ENCODE data around the gene TRIM44.

TRIM44 gene

GRCh38 chr11:35626501-35626900 lies 36.1 kb upstream of the TRIM44 start:
- H3K4me3 ChIP-seq (ENCODE audit: low read depth, low read length) = no peak overlapping the region
- no peaks in the 10 kb centered on the region for H3K36me3 ChIP-seq (replicated peaks)
- no peak for DNase-seq
- no peaks in the 10 kb centered on the region for H3K27me3 ChIP-seq (replicated peaks)
- H3K27ac ChIP-seq = no peak overlapping the region
- in situ Hi-C loops (cut with HindIII; ENCODE audit: low pct_ligation_motif_present, low sequenced_read_pairs) = no loop called here
- TF ChIP-seq CTCF (IDR thresholded peaks at IDR 0.05; ENCODE audit: low read depth, low read length, missing control alignments) = no peak

GRCh38 chr11:35629511-35629910 lies 33.1 kb upstream of the TRIM44 start:
- in situ Hi-C loops (cut with HindIII; ENCODE audit: low pct_ligation_motif_present, low sequenced_read_pairs) = no loop called here
- peak overlapping the region; percentile 36 for H3K27ac ChIP-seq
- H3K27me3 ChIP-seq (replicated peaks) = no peaks in the 10 kb centered on the region

GRCh38 chr11:35629914-35630313 lies 32.7 kb upstream of the TRIM44 start:
- H3K36me3 ChIP-seq (replicated peaks) = no peaks in the 10 kb centered on the region
- H3K4me3 ChIP-seq (ENCODE audit: low read depth, low read length) = no peak overlapping the region
- H3K27ac ChIP-seq = peak overlapping the region; percentile 68
- peak; percentile 99 for DNase-seq
- no peaks in the 10 kb centered on the region for H3K27me3 ChIP-seq (replicated peaks)
- no peak for TF ChIP-seq CTCF (IDR thresholded peaks at IDR 0.05; ENCODE audit: low read depth, low read length, missing control alignments)
- in situ Hi-C loops (cut with HindIII; ENCODE audit: low pct_ligation_motif_present, low sequenced_read_pairs) = no loop called here

More at GRCh38 chr11:35629511-35629910, 33.1 kb upstream of the TRIM44 start:
- DNase-seq = no peak
- Histone ChIP-seq H3K36me3 (replicated peaks) (no peaks in the 10 kb centered on the region), H3K4me3 (ENCODE audit: low read depth, low read length) (no peak overlapping the region)
- TF ChIP-seq CTCF (IDR thresholded peaks at IDR 0.05; ENCODE audit: low read depth, low read length, missing control alignments) = no peak

GRCh38 chr11:35631891-35632290 lies 30.7 kb upstream of the TRIM44 start:
- Histone ChIP-seq H3K4me3 (ENCODE audit: low read depth, low read length) (no peak overlapping the region), H3K27me3 (replicated peaks) (no peaks in the 10 kb centered on the region), H3K27ac (no peak overlapping the region), H3K36me3 (replicated peaks) (no peaks in the 10 kb centered on the region)
- TF ChIP-seq CTCF (IDR thresholded peaks at IDR 0.05; ENCODE audit: low read depth, low read length, missing control alignments) = no peak
- no peak for DNase-seq
- in situ Hi-C loops (cut with HindIII; ENCODE audit: low pct_ligation_motif_present, low sequenced_read_pairs) = no loop called here

GRCh38 chr11:35632301-35632700 lies 30.3 kb upstream of the TRIM44 start:
- H3K4me3 ChIP-seq (ENCODE audit: low read depth, low read length) = no peak overlapping the region
- in situ Hi-C loops (cut with HindIII; ENCODE audit: low pct_ligation_motif_present, low sequenced_read_pairs) = no loop called here
- H3K36me3 ChIP-seq (replicated peaks) = no peaks in the 10 kb centered on the region
- no peak for TF ChIP-seq CTCF (IDR thresholded peaks at IDR 0.05; ENCODE audit: low read depth, low read length, missing control alignments)
- peak; percentile 46 for DNase-seq
- H3K27ac ChIP-seq = no peak overlapping the region
- no peaks in the 10 kb centered on the region for H3K27me3 ChIP-seq (replicated peaks)

GRCh38 chr11:35633827-35634423 lies 28.6 kb upstream of the TRIM44 start:
- Histone ChIP-seq H3K36me3 (replicated peaks) (no peaks in the 10 kb centered on the region), H3K4me3 (ENCODE audit: low read depth, low read length) (no peak overlapping the region), H3K27ac (no peak overlapping the region), H3K27me3 (replicated peaks) (no peaks in the 10 kb centered on the region)
- in situ Hi-C loops (cut with HindIII; ENCODE audit: low pct_ligation_motif_present, low sequenced_read_pairs) = no loop called here
- TF ChIP-seq CTCF (IDR thresholded peaks at IDR 0.05; ENCODE audit: low read depth, low read length, missing control alignments) = no peak
- no peak for DNase-seq

All from brain microvascular endothelial cell (primary cell).